ENCODE data around the gene IL3.

- TF ChIP-seq POLR2A (IDR thresholded peaks at IDR 0.05; ENCODE audit: low read depth, low read length) (no peak), POLR2AphosphoS5 (IDR thresholded peaks at IDR 0.05; ENCODE audit: low read depth, low read length) (no peak), TAF1 (IDR thresholded peaks at IDR 0.05; ENCODE audit: low read depth, low read length) (no peak)
These were observed 6.4 kb downstream of the IL3 start for GRCh38 chr5:132066871-132067270.

Measured in GM12891 (cell line).